ENCODE results near the gene MMADHC.

MMADHC gene
- 64.9 to 106 reads per million in 2 donors for total RNA-seq

GRCh38 chr2:149587220-149587949 lies at the start of gene MMADHC:
Gene MMADHC (minus strand): TSS chr2:149587775. CDS start chr2:149587097, 678 bp downstream.
- DNase-seq = peak; percentile 83

- no peak for DNase-seq
Observed at GRCh38 chr2:149634103-149634502, 46.5 kb upstream of the MMADHC start.

GRCh38 chr2:149630445-149630844 lies 42.9 kb upstream of the MMADHC start:
- no peak for DNase-seq

GRCh38 chr2:149629026-149629425 lies 41.5 kb upstream of the MMADHC start:
- no peak for DNase-seq

GRCh38 chr2:149627111-149627801 lies 39.7 kb upstream of the MMADHC start:
- no peak for DNase-seq

- no peak for DNase-seq
Observed at GRCh38 chr2:149625671-149626070, 38.1 kb upstream of the MMADHC start.

GRCh38 chr2:149625271-149625670 lies 37.7 kb upstream of the MMADHC start:
- DNase-seq = no peak

- DNase-seq = no peak
Observed at GRCh38 chr2:149622343-149622742, 34.8 kb upstream of the MMADHC start.

- DNase-seq = no peak
Observed at GRCh38 chr2:149617476-149617875, 29.9 kb upstream of the MMADHC start.

- no peak for DNase-seq
Observed at GRCh38 chr2:149616681-149617456, 29.3 kb upstream of the MMADHC start.

GRCh38 chr2:149613704-149614103 lies 26.1 kb upstream of the MMADHC start:
- no peak for DNase-seq

GRCh38 chr2:149612122-149612521 lies 24.5 kb upstream of the MMADHC start:
- no peak for DNase-seq

- no peak for DNase-seq
Observed at GRCh38 chr2:149611100-149611820, 23.7 kb upstream of the MMADHC start.

- DNase-seq = no peak
Observed at GRCh38 chr2:149606251-149606811, 18.8 kb upstream of the MMADHC start.

GRCh38 chr2:149603248-149603647 lies 15.7 kb upstream of the MMADHC start:
- no peak for DNase-seq

GRCh38 chr2:149601141-149601796 lies 13.7 kb upstream of the MMADHC start:
- DNase-seq = no peak

GRCh38 chr2:149597668-149598326 lies 10.2 kb upstream of the MMADHC start:
- peak; percentile 7 for DNase-seq

- no peak for DNase-seq
Observed at GRCh38 chr2:149597050-149597667, 9.6 kb upstream of the MMADHC start.

GRCh38 chr2:149596471-149596870 lies 8.9 kb upstream of the MMADHC start:
- no peak for DNase-seq

- DNase-seq = no peak
Observed at GRCh38 chr2:149595056-149595963, 7.7 kb upstream of the MMADHC start.

Measured in T-helper 9 cell (primary cell).